OCI-LY1 (cell line): ENCODE results near the gene MYL12B.

Source experiments
- H2AFZ ChIP-seq: fragments of 200-600 bp; sonication (generic), shearing (Covaris generic); 2 replicates; pipeline ENCODE4 v1.6.0; 2014; ENCODE audit warnings: antibody characterized with exemption, mild to moderate bottlenecking, low read length
- H3F3A ChIP-seq: fragments of 200-600 bp; sonication (generic), shearing (Covaris generic); 2 replicates; pipeline ENCODE4 v1.6.0; 2014; ENCODE audit warnings: mild to moderate bottlenecking, antibody characterized with exemption, low read length, moderate library complexity; ENCODE audit not compliant: insufficient read depth
- H3K27ac ChIP-seq: fragments of 200-600 bp; sonication (generic); 2 replicates; pipeline ENCODE4 v1.5.1; 2014; ENCODE audit warnings: low read length, mixed run types, mild to moderate bottlenecking, low read depth; ENCODE audit not compliant: poor library complexity, severe bottlenecking
- H3K27me3 ChIP-seq: fragments of 200-600 bp; sonication (generic); 2 replicates; pipeline ENCODE4 v1.6.0; 2014; ENCODE audit warnings: antibody characterized with exemption, mild to moderate bottlenecking, low read length, moderate library complexity; ENCODE audit not compliant: insufficient read depth
- H3K36me3 ChIP-seq: fragments of 200-600 bp; sonication (generic); 2 replicates; pipeline ENCODE4 v1.6.1; 2014; ENCODE audit warnings: mild to moderate bottlenecking, antibody characterized with exemption, low read length, moderate library complexity, mixed read lengths; ENCODE audit not compliant: insufficient read depth
- H3K4me1 ChIP-seq: fragments of 200-600 bp; sonication (generic); 2 replicates; pipeline ENCODE4 v1.5.1; 2014; ENCODE audit warnings: mild to moderate bottlenecking, low read length, moderate library complexity; ENCODE audit not compliant: insufficient read depth, severe bottlenecking
- H3K4me2 ChIP-seq: fragments of 200-600 bp; sonication (generic), shearing (Covaris generic); 2 replicates; pipeline ENCODE4 v1.6.1; 2014; ENCODE audit warnings: low read length
- H3K4me3 ChIP-seq: fragments of 200-600 bp; sonication (generic); 2 replicates; pipeline ENCODE4 v1.5.1; 2014; ENCODE audit warnings: low read length, low read depth, mild to moderate bottlenecking, mixed read lengths; ENCODE audit not compliant: poor library complexity, severe bottlenecking
- H3K79me2 ChIP-seq: fragments of 200-600 bp; shearing (Covaris generic); 2 replicates; pipeline ENCODE4 v1.6.1; 2016; ENCODE audit warnings: mixed run types, low read length, mixed read lengths; ENCODE audit not compliant: insufficient read depth
- H3K9ac ChIP-seq: fragments of 200-600 bp; sonication (generic), shearing (Covaris generic); 2 replicates; pipeline ENCODE4 v1.6.1; 2014; ENCODE audit warnings: mild to moderate bottlenecking, low read length, mixed read lengths
- H3K9me2 ChIP-seq: fragments of 200-600 bp; sonication (generic), shearing (Covaris generic); 2 replicates; pipeline ENCODE4 v1.6.1; 2014; ENCODE audit warnings: low read depth, mild to moderate bottlenecking, low read length, mixed read lengths
- H3K9me3 ChIP-seq: fragments of 200-600 bp; shearing (Covaris generic); 2 replicates; pipeline ENCODE4 v1.6.1; 2014; ENCODE audit warnings: low read length, mixed read lengths
- H4K20me1 ChIP-seq: fragments of 200-600 bp; sonication (generic), shearing (Covaris generic); 2 replicates; pipeline ENCODE4 v1.6.0; 2016; ENCODE audit warnings: mild to moderate bottlenecking, low read length; ENCODE audit not compliant: insufficient read depth
- CTCF ChIP-seq: fragments of 200-600 bp; sonication (generic), shearing (Covaris generic); IDR thresholded peaks from 2 replicates; pipeline ENCODE4 v1.5.1; 2017; ENCODE audit warnings: mild to moderate bottlenecking, antibody characterized with exemption, low read length, moderate library complexity, mixed read lengths
- EZH2 ChIP-seq: fragments of 200-600 bp; sonication (generic), shearing (Covaris generic); IDR thresholded peaks from 2 replicates; pipeline ENCODE4 v1.8.0; 2017; ENCODE audit warnings: borderline replicate concordance, mixed run types, mild to moderate bottlenecking, antibody characterized with exemption, low read length, moderate library complexity, mixed read lengths

The MYL12B gene

GRCh38 chr18:3252843-3253242 lies 9.1 kb upstream of the MYL12B start:
- Histone ChIP-seq H3F3A (no peaks in the 10 kb centered on the region), H3K4me1 (peaks cover 19% of the 10 kb centered on the region)

DNA sequence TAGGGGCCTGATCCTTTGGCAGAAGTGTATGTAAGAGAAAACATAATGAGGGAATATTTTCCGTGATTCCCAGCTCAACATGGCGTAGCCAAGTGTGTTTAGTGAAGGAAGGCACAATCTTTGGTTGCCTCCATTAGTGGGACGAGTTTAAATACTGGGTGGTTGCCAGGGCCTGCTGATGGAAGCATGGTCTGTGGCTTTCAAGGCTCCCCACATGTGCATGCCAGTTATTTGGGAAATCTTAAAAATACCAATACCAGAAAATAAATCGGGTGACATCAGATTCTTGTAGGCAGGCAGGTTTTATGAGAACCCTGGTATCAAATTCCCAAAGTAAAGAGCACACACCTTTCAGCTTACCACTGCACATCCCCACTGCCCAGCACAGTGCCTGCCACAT lies 7.2 kb upstream of the MYL12B start:
- H3K4me2 ChIP-seq, result no peak overlapping the region
- H3K27ac ChIP-seq, result no peak overlapping the region
- no peaks in the 10 kb centered on the region for H3K9me2 ChIP-seq
- H3K9me3 ChIP-seq, result no peaks in the 10 kb centered on the region
- H3F3A ChIP-seq, result no peaks in the 10 kb centered on the region
- H3K4me1 ChIP-seq, result peaks cover 8% of the 10 kb centered on the region
- no peaks in the 10 kb centered on the region for H3K27me3 ChIP-seq
- no peak overlapping the region for H3K9ac ChIP-seq
- H3K36me3 ChIP-seq, result peaks cover 59% of the 10 kb centered on the region
- peaks cover 19% of the 10 kb centered on the region for H3K79me2 ChIP-seq
- no peak overlapping the region for H3K4me3 ChIP-seq
- no peaks in the 10 kb centered on the region for H4K20me1 ChIP-seq
- TF ChIP-seq EZH2 (no peak), CTCF (no peak)
- H2AFZ ChIP-seq, result no peak overlapping the region

More at GRCh38 chr18:3252843-3253242, 9.1 kb upstream of the MYL12B start:
- Histone ChIP-seq H3K4me2 (no peak overlapping the region), H3K9me3 (no peaks in the 10 kb centered on the region), H3K79me2 (peaks cover 37% of the 10 kb centered on the region), H3K27me3 (no peaks in the 10 kb centered on the region), H3K9ac (no peak overlapping the region), H2AFZ (no peak overlapping the region), H3K36me3 (peaks cover 60% of the 10 kb centered on the region), H3K27ac (no peak overlapping the region), H3K9me2 (no peaks in the 10 kb centered on the region), H4K20me1 (no peaks in the 10 kb centered on the region), H3K4me3 (no peak overlapping the region)
- TF ChIP-seq CTCF (no peak), EZH2 (no peak)

GRCh38 chr18:3255611-3256165 lies 6.2 kb upstream of the MYL12B start:
- H3K9ac ChIP-seq, result no peak overlapping the region
- peaks cover 6% of the 10 kb centered on the region for H3K4me1 ChIP-seq
- H2AFZ ChIP-seq, result no peak overlapping the region
- H3K27ac ChIP-seq, result no peak overlapping the region
- no peaks in the 10 kb centered on the region for H3K9me2 ChIP-seq
- no peak overlapping the region for H3K4me2 ChIP-seq
- H3F3A ChIP-seq, result no peaks in the 10 kb centered on the region
- no peaks in the 10 kb centered on the region for H3K27me3 ChIP-seq
- TF ChIP-seq EZH2 (no peak), CTCF (no peak)
- no peaks in the 10 kb centered on the region for H4K20me1 ChIP-seq
- H3K9me3 ChIP-seq, result no peaks in the 10 kb centered on the region
- no peak overlapping the region for H3K4me3 ChIP-seq
- peaks cover 59% of the 10 kb centered on the region for H3K36me3 ChIP-seq
- peaks cover 11% of the 10 kb centered on the region for H3K79me2 ChIP-seq
